GM23338 (cell line): Measurements from ENCODE around the gene IGF1R. TPM values are rescaled to one million over a fixed set of nuclear protein-coding genes. Genes with fewer than 3 reads are reported as not detected.

Experiments used
- ATAC-seq: fragments of 200-7000 bp; cut with Tn5 transposase; 3 replicates; pipeline ENCODE4 v1.9.1; 2020
- DNase-seq: peaks from one replicate; pipeline ENCODE4 v3.0.0-alpha.2; 2015; ENCODE audit warnings: low spot score
- H2AFZ ChIP-seq: fragments of 200-600 bp; sonication (generic); 2 replicates; pipeline ENCODE4 v1.8.0; 2016; ENCODE audit warnings: antibody characterized with exemption, mild to moderate bottlenecking, moderate library complexity
- H3F3A ChIP-seq: fragments of 200-600 bp; sonication (generic); replicated peaks from 2 replicates; pipeline ENCODE4 v1.8.0; 2017; ENCODE audit warnings: antibody characterized with exemption, mixed run types, low read depth
- H3K27ac ChIP-seq: fragments of 200-600 bp; sonication (generic); 2 replicates; pipeline ENCODE4 v1.6.1; 2016; ENCODE audit warnings: low read depth
- H3K27me3 ChIP-seq: fragments of 200-600 bp; sonication (generic); 2 replicates; pipeline ENCODE4 v1.8.0; 2016; ENCODE audit warnings: mild to moderate bottlenecking, mixed run types, moderate library complexity; ENCODE audit not compliant: insufficient read depth
- H3K36me3 ChIP-seq: fragments of 200-600 bp; sonication (generic); 2 replicates; pipeline ENCODE4 v1.8.0; 2016; ENCODE audit warnings: mild to moderate bottlenecking; ENCODE audit not compliant: insufficient read depth
- H3K4me1 ChIP-seq: fragments of 200-600 bp; sonication (generic); 2 replicates; pipeline ENCODE4 v1.8.0; 2016; ENCODE audit warnings: mild to moderate bottlenecking, moderate library complexity; ENCODE audit not compliant: insufficient read depth
- H3K4me2 ChIP-seq: fragments of 200-600 bp; sonication (generic); 2 replicates; pipeline ENCODE4 v1.7.1; 2017; ENCODE audit warnings: mixed run types
- H3K4me3 ChIP-seq: fragments of 200-600 bp; sonication (generic); 2 replicates; pipeline ENCODE4 v1.6.1; 2016; ENCODE audit warnings: mixed run types
- H3K79me2 ChIP-seq: fragments of 200-600 bp; sonication (generic); replicated peaks from 2 replicates; pipeline ENCODE4 v1.8.0; 2017; ENCODE audit warnings: mild to moderate bottlenecking; ENCODE audit not compliant: insufficient read depth
- H3K9me2 ChIP-seq: fragments of 200-600 bp; sonication (generic); 2 replicates; pipeline ENCODE4 v1.8.0; 2017; ENCODE audit not compliant: insufficient read depth
- H4K20me1 ChIP-seq: fragments of 200-600 bp; sonication (generic); replicated peaks from 2 replicates; pipeline ENCODE4 v1.8.0; 2017; ENCODE audit warnings: mild to moderate bottlenecking; ENCODE audit not compliant: insufficient read depth
- H3K27ac Mint-ChIP-seq: 2 replicates; pipeline ENCODE4 v1.8.0; 2020; ENCODE audit warnings: inconsistent platforms, mild to moderate bottlenecking, moderate library complexity, mixed read lengths
- H3K27me3 Mint-ChIP-seq: 3 replicates; pipeline ENCODE4 v1.8.0; 2022; ENCODE audit warnings: low read depth, mild to moderate bottlenecking, moderate library complexity, mixed read lengths, inconsistent platforms; ENCODE audit not compliant: insufficient read depth, poor library complexity
- H3K36me3 Mint-ChIP-seq: 3 replicates; pipeline ENCODE4 v1.8.0; 2021; ENCODE audit warnings: low read depth, mild to moderate bottlenecking, inconsistent platforms, moderate library complexity, mixed read lengths
- H3K4me1 Mint-ChIP-seq: 3 replicates; pipeline ENCODE4 v1.8.0; 2020; ENCODE audit warnings: mild to moderate bottlenecking, inconsistent platforms, mixed read lengths
- H3K4me3 Mint-ChIP-seq: 3 replicates; pipeline ENCODE4 v1.8.0; 2021; ENCODE audit warnings: moderate library complexity, mild to moderate bottlenecking, inconsistent platforms, mixed read lengths
- H3K9me3 Mint-ChIP-seq: 3 replicates; pipeline ENCODE4 v1.8.0; 2020; ENCODE audit warnings: moderate library complexity, mild to moderate bottlenecking, inconsistent platforms, mixed read lengths
- CREB1 ChIP-seq: fragments of 250-450 bp; sonication (Bioruptor Pico); IDR thresholded peaks from 2 replicates; pipeline ENCODE4 v1.5.0; 2020; ENCODE audit warnings: low read depth, mild to moderate bottlenecking, moderate library complexity
- CTCF ChIP-seq, 2 experiments: fragments of 200-600 bp in 1 of 2; sonication (generic) in 1 of 2; conservative IDR thresholded peaks; 2 replicates each; pipeline versions ENCODE4 v1.5.1 to v1.6.1; 2016 to 2017; ENCODE audit warnings: antibody characterized with exemption in 2 of 2, low read depth in 2 of 2, mild to moderate bottlenecking in 2 of 2, moderate library complexity in 1 of 2
- ETS1 ChIP-seq: IDR thresholded peaks from 2 replicates; pipeline ENCODE4 v1.6.1; 2016; ENCODE audit warnings: antibody characterized with exemption
- EZH2 ChIP-seq: fragments of 200-600 bp; sonication (generic); IDR thresholded peaks from one replicate; pipeline ENCODE4 v1.8.0; 2017; ENCODE audit warnings: antibody characterized with exemption, mild to moderate bottlenecking, low read depth; ENCODE audit not compliant: unreplicated experiment
- EZH2phosphoT487 ChIP-seq: fragments of 200-600 bp; sonication (generic); IDR thresholded peaks from one replicate; pipeline ENCODE4 v1.8.1; 2018; ENCODE audit warnings: antibody characterized with exemption; ENCODE audit not compliant: unreplicated experiment
- JUNB ChIP-seq: IDR thresholded peaks from one replicate; pipeline ENCODE4 v1.6.1; 2016; ENCODE audit warnings: antibody characterized with exemption; ENCODE audit not compliant: unreplicated experiment
- NANOG ChIP-seq: IDR thresholded peaks from 2 replicates; pipeline ENCODE4 v1.6.1; 2016; ENCODE audit warnings: antibody characterized with exemption, borderline replicate concordance
- POLR2AphosphoS5 ChIP-seq: IDR thresholded peaks from 2 replicates; pipeline ENCODE4 v1.6.1; 2016; ENCODE audit warnings: antibody characterized with exemption, low read depth
- REST ChIP-seq: IDR thresholded peaks from one replicate; pipeline ENCODE4 v1.6.1; 2018; ENCODE audit warnings: antibody characterized with exemption; ENCODE audit not compliant: unreplicated experiment
- STAT1 ChIP-seq: IDR thresholded peaks from one replicate; pipeline ENCODE4 v1.6.1; 2016; ENCODE audit warnings: antibody characterized with exemption; ENCODE audit not compliant: unreplicated experiment
- ZNF114 ChIP-seq: fragments of 250-450 bp; sonication (Bioruptor Pico); IDR thresholded peaks from 2 replicates; pipeline ENCODE4 v1.5.0; 2020; ENCODE audit warnings: mild to moderate bottlenecking, moderate library complexity
- ZNF331 ChIP-seq: fragments of 250-450 bp; sonication (Bioruptor Pico); IDR thresholded peaks from 2 replicates; pipeline ENCODE4 v1.5.0; 2020; ENCODE audit warnings: low read depth, mild to moderate bottlenecking, moderate library complexity
- ZNF462 ChIP-seq: fragments of 250-450 bp; sonication (Bioruptor Pico); IDR thresholded peaks from 2 replicates; pipeline ENCODE4 v1.5.0; 2020; ENCODE audit warnings: mild to moderate bottlenecking, moderate library complexity
- polyA plus RNA-seq: library from polyadenylated mRNA; unstranded; fragments of >200 nt; fragmentation: Nextera tagmentation; extraction: Ambion mirVana; gene quantifications from 2 replicates; pipeline ENCODE4 v1.2.1, GENCODE V29; 2016
- total RNA-seq: library from RNA; depleted of rRNA; stranded (reverse); fragments of >200 nt; shearing (Covaris generic); gene quantifications from 2 replicates; pipeline ENCODE4 v1.2.3, GENCODE V29; 2014

The IGF1R gene
- total and polyA plus RNA-seq, 2 experiments from 2014 or later = 20.4 to 92.2 TPM

GRCh38 chr15:98920091-98920880 lies 271.9 kb downstream of the IGF1R start:
- no peaks in the 10 kb centered on the region for H3K9me3 Mint-ChIP-seq
- H3K9me2 ChIP-seq = no peaks in the 10 kb centered on the region
- no peak overlapping the region for H3K4me3 ChIP-seq
- H3F3A ChIP-seq = no peaks in the 10 kb centered on the region
- no peaks in the 10 kb centered on the region for H3K27me3 ChIP-seq
- H3K79me2 ChIP-seq = no peaks in the 10 kb centered on the region
- peaks cover 83% of the 10 kb centered on the region for H3K36me3 Mint-ChIP-seq
- H3K36me3 ChIP-seq = peaks cover 39% of the 10 kb centered on the region
- no peak overlapping the region for H3K27ac ChIP-seq
- no peaks in the 10 kb centered on the region for H3K4me1 ChIP-seq
- no peak for ATAC-seq
- H4K20me1 ChIP-seq = no peaks in the 10 kb centered on the region; the same call in 1 of the 2 replicates
- H3K27me3 Mint-ChIP-seq = peaks cover 9% of the 10 kb centered on the region
- no peaks in the 10 kb centered on the region for H3K4me1 Mint-ChIP-seq
- peak overlapping the region; percentile 86 for H3K27ac Mint-ChIP-seq
- no peak overlapping the region for H3K4me3 Mint-ChIP-seq
- no peak overlapping the region for H2AFZ ChIP-seq
- H3K4me2 ChIP-seq = no peak overlapping the region
- TF ChIP-seq ETS1 (no peak), STAT1 (no peak), EZH2phosphoT487 (no peak), ZNF462 (CRISPR knock-in tag) (no peak), ZNF114 (no peak), CTCF (conservative IDR thresholded peaks at IDR 0.05; ENCODE audit: low read depth in 2 of 2) (no peak), EZH2 (no peak), ZNF331 (CRISPR knock-in tag) (no peak), NANOG (no peak), REST (no peak), JUNB (no peak), CREB1 (CRISPR knock-in tag) (no peak), POLR2AphosphoS5 (no peak)
- DNase-seq = no peak
